ENCODE data around the gene JMY.

The JMY gene

DNA sequence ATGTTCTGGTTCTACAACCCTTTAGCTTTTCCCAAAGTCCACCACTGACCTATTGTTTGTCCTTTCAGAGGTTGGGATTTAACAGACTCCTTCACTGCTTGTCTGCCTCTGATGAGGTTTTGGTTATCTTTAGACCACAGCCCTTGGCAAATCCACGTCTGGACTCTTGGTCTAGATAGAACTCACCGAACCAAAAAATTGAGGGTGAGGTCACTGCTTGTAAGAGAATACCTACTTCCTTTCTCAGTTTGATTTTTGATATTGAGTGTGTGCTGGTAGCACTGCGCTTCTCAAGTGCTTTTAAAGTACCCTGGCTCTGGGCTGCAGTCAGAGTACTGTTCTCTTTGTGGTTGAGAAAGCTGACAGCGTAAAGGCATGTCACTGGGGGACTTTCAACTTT lies 61.7 kb downstream of the JMY start:
- no peak for DNase-seq

DNA sequence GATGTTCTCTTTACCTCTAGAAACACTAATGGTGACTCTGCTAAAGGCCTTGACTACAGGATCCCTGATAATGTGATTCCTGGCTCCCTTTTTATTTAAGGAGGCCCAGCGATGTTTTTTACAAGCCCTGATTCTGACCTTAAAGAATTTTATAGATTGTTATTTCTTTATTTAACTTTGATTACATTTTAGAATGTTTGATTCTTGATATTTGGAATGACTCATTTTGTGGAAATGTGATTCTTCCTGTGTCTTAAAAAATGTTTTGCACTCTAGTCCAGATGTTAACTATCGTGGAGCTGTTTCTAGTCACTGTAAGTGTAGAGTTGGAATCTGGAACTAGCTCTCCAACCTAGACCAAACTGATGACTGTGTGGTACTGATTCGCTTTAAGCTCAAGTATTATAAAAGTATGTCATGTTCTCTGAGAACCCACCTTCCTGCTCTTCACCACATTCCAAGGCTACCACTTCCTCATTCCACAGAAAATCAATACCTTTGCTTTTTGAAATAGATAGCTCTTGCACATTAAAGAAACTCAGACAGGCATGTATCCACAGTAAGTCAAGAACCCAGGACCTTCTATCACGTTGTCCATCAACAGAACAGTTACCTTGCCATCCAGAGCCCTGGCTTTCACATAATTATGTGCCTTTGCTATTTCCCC lies 65.2 kb downstream of the JMY start:
- DNase-seq: no peak

DNA sequence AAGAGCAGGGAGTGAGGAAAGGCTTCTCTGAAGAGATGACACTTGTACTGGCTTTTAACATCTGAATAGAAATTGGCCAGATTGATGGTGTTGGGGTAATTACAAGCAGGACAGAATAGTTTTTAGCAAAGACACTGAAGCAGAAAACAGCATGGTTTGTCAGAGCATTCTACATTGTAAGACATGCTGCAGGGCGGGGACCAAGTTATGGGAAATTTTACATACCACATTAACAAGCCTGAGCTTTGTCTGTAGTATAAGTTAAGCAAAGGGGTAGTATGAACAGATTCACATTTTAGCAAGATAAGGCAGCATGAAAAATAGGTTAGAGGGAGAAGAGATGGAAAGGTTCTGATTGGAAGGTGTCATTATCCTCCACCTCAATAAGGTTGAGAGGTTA lies 66.5 kb downstream of the JMY start:
- DNase-seq: no peak

DNA sequence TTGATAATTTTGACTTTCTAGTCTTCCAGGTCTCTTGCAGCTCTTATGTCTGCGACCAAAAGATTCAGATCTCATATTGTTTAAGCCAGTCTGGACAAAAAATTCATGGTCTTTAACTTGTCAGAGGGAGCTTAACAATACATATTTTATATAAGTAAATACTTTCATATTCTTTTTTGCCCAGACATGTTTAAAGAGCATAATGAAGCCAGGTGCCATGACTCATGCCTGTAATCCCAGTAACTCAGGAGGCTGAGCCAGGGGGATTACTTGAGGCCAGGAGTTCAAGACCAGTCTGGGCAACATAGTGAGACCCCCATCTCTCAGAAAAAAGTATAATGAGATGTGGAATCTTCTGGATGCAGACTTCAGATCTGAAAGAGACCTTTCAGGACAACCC lies 69.8 kb downstream of the JMY start:
- DNase-seq: no peak

DNA sequence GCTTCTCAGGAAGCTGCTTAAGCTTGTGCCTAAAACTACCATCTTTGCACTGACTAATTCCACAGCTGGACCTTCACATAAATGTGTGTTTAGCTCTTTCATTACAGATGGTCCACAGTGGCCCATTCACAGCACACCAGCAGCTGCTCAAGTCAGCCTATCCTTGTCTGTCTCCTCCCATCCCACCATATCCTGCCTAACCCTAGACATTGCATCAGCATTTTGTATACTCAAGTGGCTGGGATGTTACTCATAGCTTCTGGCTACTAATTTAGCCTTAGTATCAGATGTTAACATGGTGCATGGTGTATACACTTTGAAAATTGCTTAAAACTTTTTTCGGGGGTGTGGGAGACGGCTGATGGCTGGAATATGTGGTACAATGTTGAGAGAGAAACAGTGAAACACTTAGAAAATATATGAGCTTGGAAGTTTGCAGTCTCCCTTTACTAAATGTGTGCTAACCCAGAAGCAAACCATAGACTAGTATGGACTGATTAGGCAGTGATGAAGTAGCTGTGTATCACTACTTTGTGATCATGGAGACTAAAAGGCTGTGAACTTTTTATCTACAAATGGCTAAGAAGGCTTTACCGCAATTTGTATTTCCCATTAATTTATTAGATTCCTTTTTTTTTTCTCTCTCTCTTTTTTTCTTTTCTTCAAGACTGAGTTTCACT lies 83.1 kb downstream of the JMY start:
- DNase-seq: no peak

DNA sequence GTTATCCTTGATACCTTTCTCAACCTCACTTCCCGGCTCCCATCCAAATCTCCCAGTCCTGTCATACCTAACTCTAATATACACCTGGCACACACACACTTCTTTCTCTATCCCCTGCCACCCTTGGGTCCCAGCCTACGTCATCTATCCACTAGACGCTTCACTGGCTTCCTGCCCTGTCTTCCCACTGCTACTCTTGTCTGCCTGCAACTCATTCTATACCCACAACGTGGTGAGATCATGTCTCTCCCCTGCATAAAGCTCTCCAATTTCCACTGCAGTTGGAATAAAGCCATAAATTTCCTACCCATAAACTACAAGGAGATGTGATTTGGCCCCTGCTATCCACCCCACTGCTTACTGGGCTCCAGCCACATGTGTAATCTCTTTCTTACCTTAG lies 93.5 kb downstream of the JMY start:
- DNase-seq: no peak

DNA sequence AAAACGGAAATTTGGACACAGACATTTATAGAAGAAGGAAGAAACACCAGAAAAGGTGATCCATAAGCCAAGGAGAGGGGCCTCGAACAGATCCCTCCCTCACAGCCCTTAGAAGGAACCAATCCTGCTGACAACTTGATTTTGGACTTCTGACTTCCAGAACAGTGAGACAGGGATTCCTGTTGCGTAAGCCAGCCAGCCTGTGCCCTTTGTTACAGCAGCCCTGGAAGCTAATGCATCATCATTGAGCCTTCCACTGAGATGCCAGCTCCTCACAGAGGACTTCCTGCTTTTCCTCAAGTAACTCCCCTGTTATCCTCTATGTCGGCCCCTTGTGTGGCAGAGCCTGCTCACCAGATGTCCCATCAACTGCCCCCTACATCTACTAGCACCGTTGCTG lies 94.1 kb downstream of the JMY start:
- no peak for DNase-seq

DNA sequence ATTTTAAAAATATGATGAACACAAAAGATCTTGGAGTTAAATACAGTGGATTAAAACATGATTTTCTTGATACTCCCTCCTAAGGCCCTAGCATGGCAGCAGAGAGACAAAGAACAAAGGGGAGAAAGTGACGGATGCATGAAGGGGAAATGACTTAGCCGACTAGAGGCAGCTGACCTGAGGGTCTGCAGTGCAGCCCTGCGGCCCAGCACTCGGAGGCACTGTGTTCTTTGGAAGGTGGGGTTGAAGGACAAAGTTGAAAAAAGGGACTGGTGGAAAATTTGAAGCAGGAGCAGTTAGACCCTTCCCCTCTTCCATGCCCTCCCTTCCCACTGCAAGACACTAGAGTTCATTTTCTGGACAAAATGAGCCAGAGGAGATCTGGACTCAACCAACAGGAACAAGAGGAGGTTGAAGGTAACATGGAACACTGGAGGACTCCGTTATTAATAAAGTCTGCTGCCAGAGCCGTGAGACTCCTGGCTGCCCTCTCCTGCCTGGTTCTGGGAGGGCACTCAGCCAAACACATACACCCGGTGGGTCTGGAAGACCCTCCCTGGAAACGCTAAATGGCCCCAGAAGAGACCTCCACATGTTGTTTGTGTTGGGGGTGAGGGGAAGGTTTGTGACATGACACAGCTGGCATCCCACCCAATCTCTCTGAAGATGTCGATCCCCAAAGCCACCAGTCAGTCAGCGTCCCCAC lies 98.1 kb downstream of the JMY start:
- no peak for DNase-seq

DNA sequence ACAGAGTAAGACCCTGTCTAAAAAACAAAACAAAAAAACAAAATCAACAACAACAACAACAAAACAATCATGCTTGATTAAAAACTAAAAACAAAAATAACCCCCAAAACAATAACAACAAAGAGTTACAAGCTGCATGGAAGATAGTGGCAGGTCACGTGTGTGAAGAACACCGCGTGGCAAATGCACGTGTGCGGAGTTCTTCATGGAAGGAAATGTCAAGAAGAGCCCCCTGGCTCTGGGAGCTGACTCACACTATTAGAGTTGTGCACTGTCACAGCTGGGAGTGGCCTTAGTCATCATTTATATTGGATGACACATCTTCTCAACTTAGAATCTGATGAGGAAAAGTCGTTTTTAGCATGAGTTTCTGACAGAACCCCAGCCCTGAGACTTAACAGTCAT lies 110.5 kb downstream of the JMY start:
- DNase-seq: no peak

DNA sequence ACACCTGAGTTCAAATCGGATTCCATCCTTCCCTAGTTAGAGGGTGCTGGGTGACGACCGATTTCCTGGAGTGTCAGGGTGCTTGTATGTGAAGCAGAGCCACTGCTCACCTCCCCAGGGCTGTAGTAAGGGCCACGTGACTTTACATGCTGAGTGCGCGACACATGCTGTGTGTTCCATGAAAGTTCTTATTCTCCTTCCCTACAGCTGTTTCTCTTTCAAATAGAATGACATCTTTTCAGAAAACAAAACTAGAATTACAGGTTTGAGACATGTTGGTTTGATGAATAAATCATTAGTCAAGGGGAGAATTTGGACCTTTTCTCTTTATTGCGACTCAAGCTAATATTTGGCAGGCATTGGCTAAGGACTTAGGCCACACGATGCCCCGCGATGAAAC lies 113.1 kb downstream of the JMY start:
- no peak for DNase-seq

DNA sequence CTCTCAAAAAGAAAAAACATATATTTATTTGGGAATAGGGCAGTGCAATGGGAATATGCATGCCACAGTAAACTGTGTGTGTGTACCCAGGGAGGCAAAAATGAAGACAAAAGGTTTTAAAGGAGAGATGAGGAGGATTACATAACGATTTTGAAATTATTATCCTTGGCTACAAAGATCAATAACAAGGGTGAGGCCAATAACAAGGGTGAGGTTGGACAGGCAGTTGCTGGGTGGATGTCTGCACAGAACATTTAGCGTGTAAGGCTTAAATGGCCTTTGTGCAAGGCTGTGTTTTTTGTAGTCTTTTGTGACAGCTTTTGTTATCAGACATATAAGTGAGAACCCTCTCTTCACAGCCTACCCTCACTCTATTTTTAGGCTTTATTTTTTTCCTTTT lies 114.0 kb downstream of the JMY start:
- DNase-seq: no peak

DNA sequence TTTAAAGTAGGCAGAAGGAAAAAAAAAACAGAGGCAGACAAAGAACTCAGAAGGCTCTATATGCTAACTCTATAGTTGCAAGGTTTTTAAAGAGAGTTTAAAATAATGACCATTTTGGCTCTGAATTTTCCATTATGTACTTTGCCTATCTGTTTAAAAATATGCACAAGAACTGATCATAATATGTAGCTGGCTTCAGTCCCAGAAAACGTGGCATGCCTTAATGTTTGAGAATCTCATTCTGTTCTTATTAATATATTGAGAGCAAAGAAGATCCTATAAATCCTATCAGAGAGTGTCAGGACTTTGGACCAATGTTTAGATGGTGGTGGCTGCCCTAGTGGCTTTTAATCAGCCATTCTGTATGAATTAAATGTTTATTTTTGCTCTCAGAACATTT lies 121.5 kb downstream of the JMY start:
- DNase-seq: no peak
